ENCODE measurements around the gene PLEKHO2.

PLEKHO2 gene

GRCh38 chr15:64825431-64826294, 16.1 kb upstream of the PLEKHO2 start, which contains the start of gene PIF1:
Gene PIF1 (minus strand): TSS chr15:64825647. CDS start chr15:64824335, 1,312 bp downstream.
- peak; percentile 77 for DNase-seq (ENCODE audit: low read depth)

GRCh38 chr15:64828985-64829384, 12.7 kb upstream of the PLEKHO2 start:
- no peak for DNase-seq (ENCODE audit: low read depth)

GRCh38 chr15:64833690-64834089, 8.0 kb upstream of the PLEKHO2 start:
- no peak for DNase-seq (ENCODE audit: low read depth)

GRCh38 chr15:64836023-64836536, 5.6 kb upstream of the PLEKHO2 start:
- no peak for DNase-seq (ENCODE audit: low read depth)

GRCh38 chr15:64837502-64837901, 4.2 kb upstream of the PLEKHO2 start:
- DNase-seq (ENCODE audit: low read depth): no peak

GRCh38 chr15:64841060-64841343, 713 bp upstream of the PLEKHO2 start:
- no peak for DNase-seq (ENCODE audit: low read depth)

- DNase-seq (ENCODE audit: low read depth): no peak
Measured at GRCh38 chr15:64842096-64842939, 603 bp downstream of the PLEKHO2 start.

GRCh38 chr15:64842986-64843561, 1.4 kb downstream of the PLEKHO2 start:
- DNase-seq (ENCODE audit: low read depth): no peak

GRCh38 chr15:64843991-64844390, 2.3 kb downstream of the PLEKHO2 start:
- DNase-seq (ENCODE audit: low read depth): no peak

GRCh38 chr15:64844576-64845145, 2.9 kb downstream of the PLEKHO2 start:
- DNase-seq (ENCODE audit: low read depth): no peak

- no peak for DNase-seq (ENCODE audit: low read depth)
Measured at GRCh38 chr15:64845183-64845611, 3.5 kb downstream of the PLEKHO2 start.

- DNase-seq (ENCODE audit: low read depth): no peak
Measured at GRCh38 chr15:64845831-64846595, 4.3 kb downstream of the PLEKHO2 start.

GRCh38 chr15:64847016-64847415, 5.3 kb downstream of the PLEKHO2 start:
- DNase-seq (ENCODE audit: low read depth): no peak

- DNase-seq (ENCODE audit: low read depth): no peak
Measured at GRCh38 chr15:64847448-64847847, 5.7 kb downstream of the PLEKHO2 start.

- no peak for DNase-seq (ENCODE audit: low read depth)
Measured at GRCh38 chr15:64847876-64848716, 6.4 kb downstream of the PLEKHO2 start.

GRCh38 chr15:64850778-64851502, 9.2 kb downstream of the PLEKHO2 start:
- DNase-seq (ENCODE audit: low read depth): no peak

GRCh38 chr15:64851503-64851840, 9.8 kb downstream of the PLEKHO2 start:
- no peak for DNase-seq (ENCODE audit: low read depth)

GRCh38 chr15:64854041-64854440, 12.3 kb downstream of the PLEKHO2 start:
- DNase-seq (ENCODE audit: low read depth): no peak

GRCh38 chr15:64854526-64854925, 12.8 kb downstream of the PLEKHO2 start:
- DNase-seq (ENCODE audit: low read depth): no peak
